Right renal cortex interstitium (tissue), 3 donors: ENCODE data around the gene XAF1. TPM values are rescaled to one million over a fixed set of nuclear protein-coding genes. Genes with fewer than 3 reads are reported as not detected.
"Not testable (repeated sequence)": the region's sequence is repeated elsewhere in the genome, so short reads cannot be mapped to it uniquely, and the experiment has no call there.

ENCODE experiments used
- DNase-seq, 3 donors: peaks; one replicate each; pipeline ENCODE4 v3.0.0-alpha.2; 2013; ENCODE audit warnings: low read depth in 3 of 3, low spot score in 2 of 3
- polyA plus RNA-seq, 3 donors: library from polyadenylated mRNA; unstranded; fragments of 120-200 nt; gene quantifications; one replicate each; pipeline ENCODE4 v1.2.1, GENCODE V29; 2013; ENCODE audit not compliant: insufficient read length in 3 of 3

XAF1 gene
- polyA plus RNA-seq, 3 donors, result 6.4 to 8.8 (median 7.3) TPM

DNA sequence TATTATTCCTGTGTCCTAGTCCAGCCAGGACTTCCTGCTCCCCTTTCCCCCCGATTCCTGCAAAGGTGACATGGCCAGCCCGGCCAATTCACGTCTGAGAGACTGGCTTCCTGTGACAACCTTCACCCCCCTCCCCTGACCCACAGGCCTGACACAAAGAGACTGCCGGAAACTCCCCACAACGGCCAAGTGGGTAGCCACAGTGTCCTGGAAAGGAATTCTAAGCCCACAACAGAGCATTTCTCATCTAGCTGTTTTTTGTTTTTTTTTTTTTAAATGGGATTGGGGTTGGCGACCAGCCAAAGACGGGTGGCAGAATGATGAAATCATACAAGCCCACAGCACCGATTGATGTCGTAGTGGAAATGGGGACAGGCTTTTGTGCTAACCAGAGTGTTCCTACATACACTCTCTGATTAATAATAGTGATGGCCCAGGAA lies 2.8 kb upstream of the XAF1 start:
- no peak for DNase-seq

GRCh38 chr17:6753546-6753945 lies 2.3 kb upstream of the XAF1 start:
- DNase-seq, result no peak

DNA sequence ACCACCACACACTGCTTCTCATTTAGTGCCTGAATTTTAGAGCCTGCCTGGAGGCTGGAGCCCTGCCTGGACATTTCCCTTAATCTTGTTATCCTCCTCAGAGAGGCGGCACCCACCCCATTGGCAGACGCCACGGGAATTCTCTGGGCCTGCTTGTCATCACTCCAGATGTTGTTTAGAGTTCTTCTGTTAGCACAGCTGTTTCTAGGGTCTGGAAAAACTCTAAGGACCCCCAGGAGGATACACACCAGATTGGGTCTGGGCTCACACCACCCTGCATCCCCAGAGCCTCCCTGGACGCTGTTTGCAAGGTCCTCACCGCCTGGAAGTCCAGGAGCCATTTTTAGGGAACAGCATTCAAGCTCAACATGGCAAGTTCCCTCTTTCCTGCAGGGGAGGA lies 565 bp upstream of the XAF1 start:
- no peak for DNase-seq

DNA sequence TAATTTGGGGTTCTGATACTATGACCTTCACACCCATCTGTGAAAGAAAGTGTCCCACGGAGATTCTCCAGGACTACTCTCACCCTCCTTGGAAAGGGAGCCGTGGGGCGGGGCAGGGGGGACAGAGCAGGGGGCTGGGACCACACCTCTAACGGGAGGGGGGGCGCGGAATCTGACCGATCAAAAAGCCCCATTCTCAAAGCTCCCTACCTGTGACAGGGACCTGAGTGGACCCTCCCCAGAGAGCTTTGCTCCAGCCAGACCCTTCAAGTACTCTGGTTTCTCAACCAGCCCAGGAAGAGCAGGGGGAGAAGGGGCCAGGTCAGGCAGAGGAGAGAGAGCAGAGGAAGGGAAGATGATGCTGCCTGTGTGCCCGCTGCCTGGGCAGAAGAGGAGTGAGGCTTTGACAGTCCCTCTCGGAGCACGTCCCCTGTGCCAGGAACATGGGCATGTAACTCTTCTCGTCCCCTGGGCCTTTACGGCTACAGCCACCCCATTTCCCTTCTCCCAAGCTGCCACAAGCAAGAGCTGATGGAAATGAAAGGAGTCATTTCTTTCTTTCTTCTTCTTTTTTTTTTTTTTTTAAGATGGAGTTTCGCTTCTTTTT lies 682 bp downstream of the XAF1 start:
- no peak for DNase-seq

DNA sequence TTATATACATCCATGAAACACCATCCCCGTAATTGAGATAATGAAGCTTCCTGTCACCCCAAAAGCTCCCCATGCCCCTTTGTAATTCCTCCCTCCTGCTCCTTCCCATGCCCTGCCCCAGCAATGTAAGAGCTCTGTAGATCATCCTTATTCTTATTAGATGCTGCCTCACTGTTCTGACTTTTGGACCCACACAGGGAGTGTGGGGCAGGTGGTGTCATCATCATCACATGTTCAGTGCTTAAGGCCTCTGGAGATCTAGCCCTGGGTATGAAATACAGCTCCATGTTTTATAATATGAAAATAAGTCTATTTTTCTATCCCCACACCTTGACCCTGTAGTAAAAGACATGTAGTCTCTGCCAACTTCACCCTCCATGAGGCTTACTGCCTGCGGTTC lies 1.9 kb downstream of the XAF1 start:
- no peak for DNase-seq

- no peak for DNase-seq
These were observed 5.9 kb downstream of the XAF1 start for GRCh38 chr17:6761779-6762178.

DNA sequence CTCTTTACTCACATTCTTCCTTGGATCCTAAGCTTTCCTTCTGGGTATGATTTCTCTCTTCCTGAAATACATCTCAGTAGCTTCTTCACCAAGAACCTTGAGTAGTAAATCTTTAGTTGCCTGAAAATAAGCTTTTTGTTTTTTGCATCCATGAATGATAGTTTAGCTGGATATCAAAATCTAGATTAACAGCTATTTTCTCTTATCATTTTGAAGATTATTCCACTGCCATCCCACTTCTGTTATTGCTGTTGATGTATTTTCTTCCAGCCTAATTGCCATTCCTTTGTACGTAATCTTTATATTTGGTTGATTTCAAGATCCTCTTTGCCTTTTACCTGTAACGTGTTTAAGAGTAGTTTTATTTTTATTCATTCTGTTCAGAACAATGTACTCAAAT lies 12.6 kb downstream of the XAF1 start:
- no peak for DNase-seq

GRCh38 chr17:6772016-6772415 lies 16.2 kb downstream of the XAF1 start:
- DNase-seq, result no peak

DNA sequence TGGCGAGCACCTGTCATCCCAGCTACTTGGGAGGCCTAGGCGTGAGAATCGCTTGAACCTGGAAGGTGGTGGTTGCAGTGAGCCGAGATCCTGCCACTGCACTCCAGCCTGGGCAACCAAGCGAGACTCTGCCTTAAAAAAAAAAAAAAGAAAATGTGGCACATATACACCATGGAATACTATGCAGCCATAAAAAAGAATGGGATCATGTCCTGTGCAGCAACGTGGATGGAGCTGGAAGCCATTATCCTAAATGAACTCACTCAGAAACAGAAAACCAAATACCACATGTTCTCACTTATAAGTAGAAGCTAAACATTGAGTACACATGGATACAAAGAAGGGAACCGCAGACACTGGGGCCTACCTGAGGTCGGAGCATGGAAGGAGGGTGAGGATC lies 19.1 kb downstream of the XAF1 start:
- not testable (repeated sequence) for DNase-seq

DNA sequence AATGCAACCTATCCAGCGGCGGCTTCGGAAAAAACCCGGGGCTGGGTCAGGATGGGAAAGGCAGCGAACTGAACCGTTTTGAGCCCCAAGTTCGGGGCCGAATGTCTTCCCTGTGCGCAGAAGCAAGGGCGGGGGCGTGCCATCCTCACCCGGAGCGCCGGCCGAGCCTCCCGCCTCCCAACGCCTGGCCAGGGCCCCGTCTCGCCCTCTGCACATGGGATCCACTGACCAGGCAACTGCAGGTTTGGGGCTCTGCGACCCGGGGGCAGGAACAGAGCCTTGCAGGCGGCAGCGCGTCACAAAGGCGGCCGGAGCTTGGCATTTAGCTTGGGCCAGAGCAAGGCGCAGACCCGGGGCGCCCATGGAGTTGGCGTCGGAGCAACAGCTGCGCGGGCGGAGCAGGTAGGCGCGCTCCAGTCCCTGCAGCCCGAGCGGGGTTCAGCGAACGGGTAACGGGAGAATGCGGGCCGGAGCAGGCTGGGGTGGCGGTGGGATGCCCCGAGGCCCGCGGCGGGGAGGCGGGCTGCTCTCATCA lies 20.1 kb downstream of the XAF1 start, which contains the start of gene FBXO39:
TSS of gene FBXO39 (plus strand) at position 345 of the 535 bp plus-strand sequence. CDS start 3,654 bp downstream, outside the sequence.
- DNase-seq, result no peak

- DNase-seq, result no peak
These were observed 23.6 kb downstream of the XAF1 start for GRCh38 chr17:6779411-6779810.

DNA sequence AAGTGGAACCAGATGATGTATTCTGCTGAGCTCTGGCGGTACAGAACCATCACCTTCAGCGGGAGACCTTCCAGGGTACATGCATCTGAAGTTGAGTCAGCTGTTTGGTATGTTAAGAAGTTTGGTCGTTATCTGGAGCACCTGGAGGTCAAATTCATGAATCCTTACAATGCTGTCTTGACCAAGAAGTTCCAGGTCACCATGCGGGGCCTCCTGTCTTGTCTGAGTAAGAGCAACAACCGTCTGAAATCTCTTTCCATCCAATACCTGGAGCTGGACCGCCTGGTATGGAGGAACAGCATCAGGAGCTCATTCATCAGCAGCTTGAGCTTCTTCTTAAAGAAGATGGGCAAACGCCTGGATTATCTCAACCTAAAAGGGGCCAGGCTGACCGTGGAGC lies 24.2 kb downstream of the XAF1 start:
- no peak for DNase-seq

DNA sequence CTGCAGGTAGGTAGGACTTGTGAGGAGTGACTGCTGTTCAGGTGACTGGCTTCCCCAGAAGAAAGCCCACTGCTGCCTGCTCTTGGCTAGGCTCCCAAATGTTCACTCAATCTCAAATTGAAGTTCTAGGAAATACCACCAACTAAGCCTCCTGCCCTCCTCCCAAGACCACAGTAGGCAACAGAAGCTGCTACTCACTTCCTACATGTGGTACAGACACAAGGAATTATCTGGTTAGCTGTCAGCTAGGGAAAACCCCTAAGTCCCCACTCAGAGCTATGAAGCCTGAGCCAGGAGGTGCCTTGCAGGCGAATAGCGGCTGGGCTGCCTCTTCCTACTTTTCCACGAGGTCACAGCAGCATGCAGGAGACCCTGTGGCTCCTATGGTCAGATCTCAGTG lies 25.0 kb downstream of the XAF1 start:
- no peak for DNase-seq

- DNase-seq, result no peak
These were observed 26.4 kb downstream of the XAF1 start for GRCh38 chr17:6782244-6782643.

- DNase-seq, result no peak
These were observed 30.8 kb downstream of the XAF1 start for GRCh38 chr17:6786618-6787017.

DNA sequence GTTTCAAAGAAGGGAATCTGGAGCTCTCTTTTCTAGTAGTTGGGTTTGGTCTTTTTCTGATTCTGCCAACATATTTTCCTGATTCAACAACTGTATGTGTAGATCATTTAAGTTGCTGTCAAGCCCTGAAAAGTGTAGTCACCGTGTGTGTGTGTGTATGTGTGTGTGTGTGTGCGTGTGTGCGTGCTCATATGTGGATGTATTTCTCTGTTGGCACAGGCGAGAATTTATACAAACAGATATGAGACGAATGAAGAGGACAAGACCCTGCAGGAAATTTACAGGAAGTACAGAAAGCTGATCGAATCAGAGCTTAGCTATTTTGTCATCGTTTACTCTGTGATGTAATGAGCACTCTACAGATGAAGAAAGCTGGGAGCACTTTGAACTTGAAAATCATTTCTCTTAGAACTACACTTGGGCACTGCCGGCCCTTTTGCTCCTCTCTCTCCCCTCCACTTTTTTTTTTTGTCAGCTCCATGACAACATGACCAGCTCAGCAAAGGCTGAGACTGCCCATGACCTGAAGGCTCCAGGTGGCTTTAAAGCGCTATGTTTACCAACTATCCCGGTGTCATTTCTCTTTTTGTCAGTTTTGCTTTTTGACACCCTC lies 31.3 kb downstream of the XAF1 start:
- no peak for DNase-seq

DNA sequence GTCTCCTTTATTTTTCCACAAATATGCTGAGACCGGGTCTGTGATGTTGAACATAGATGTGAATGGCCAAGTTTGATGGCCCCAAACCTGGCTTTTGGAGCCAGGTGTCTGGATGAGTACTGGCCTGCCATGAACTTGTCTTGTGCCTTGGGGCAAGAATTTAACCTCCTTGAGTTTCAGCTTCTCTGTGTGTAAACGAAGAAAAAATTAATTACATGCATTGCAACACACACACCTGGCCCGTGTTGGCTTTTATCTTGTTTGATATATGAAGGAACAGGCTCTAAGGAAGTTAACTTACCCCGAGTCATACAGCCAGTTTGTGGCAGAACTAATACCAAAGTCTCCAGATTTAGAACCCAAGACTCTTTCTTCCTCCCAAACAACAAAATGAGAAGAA lies 33.3 kb downstream of the XAF1 start:
- DNase-seq, result no peak

GRCh38 chr17:6793748-6794493 lies 38.1 kb downstream of the XAF1 start:
- no peak for DNase-seq

DNA sequence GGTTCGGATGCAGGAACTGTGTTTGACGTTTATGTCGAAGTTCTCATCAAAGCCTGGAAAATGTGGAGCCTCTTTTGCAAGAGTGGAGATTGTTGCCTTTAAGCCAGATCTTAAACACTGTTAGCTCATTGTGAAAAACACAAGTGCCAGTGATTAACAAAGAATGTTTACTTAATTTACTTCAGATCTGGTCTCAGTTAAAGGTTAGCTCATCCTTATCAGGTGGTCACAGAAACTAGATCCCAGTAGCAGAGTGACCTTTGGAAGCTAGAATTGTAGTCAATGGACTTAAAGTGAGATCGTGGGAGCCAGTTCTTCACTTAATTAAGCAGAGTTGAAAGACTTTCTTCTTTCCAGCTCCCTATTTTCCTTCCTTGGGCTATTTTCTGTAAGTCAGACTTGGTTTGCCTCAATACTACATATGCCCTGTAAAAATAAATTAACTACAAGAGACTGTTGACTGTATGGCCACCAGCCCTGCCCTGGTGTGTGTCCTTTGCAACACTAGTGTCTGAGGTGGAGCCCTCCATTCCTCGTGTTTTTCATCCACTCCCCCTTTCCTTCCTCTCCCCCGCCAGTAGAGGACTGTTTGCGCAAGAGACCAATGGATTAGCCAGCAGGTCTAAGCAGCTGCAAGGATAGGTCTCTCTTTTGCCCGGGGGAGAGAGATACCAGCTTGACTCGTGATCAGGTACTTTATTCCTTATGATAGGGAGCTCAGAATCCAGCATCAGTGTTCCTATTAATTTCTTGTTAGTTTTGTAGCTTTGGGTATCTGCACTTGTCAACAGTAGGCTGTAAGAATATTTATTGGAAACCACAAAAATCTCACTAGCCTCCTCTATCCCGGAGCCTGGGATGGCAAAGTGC lies 40.4 kb downstream of the XAF1 start:
- no peak for DNase-seq

- DNase-seq, result no peak
These were observed 41.1 kb downstream of the XAF1 start for GRCh38 chr17:6796887-6797490.
